RWPE1 (cell line): ENCODE results near the gene RBM47.
A peak's percentile ranks its signal among the peaks of the same experiment; 100 is the strongest.

ENCODE experiments used
- CTCF ChIA-PET: fragments of 350-600 bp; sonication (Branson Sonifier 250); formaldehyde crosslinking; extraction: SDS; loops from one replicate; lab custom pipeline; 2021; lab: Yijun Ruan, JAX
- POLR2A ChIA-PET: fragments of 400-600 bp; formaldehyde crosslinking; extraction: SDS; loops from one replicate; lab custom pipeline; 2020; ENCODE audit warnings: antibody characterized with exemption; ENCODE audit not compliant: low non-redundant PET; lab: Yijun Ruan, JAX
- DNase-seq: peaks from one replicate; pipeline ENCODE4 v3.0.0; 2012; ENCODE audit warnings: low spot score
- H3K27ac ChIP-seq: fragments of 450-650 bp; 2 replicates; pipeline ENCODE4 v1.5.1; 2017
- TF ChIP-seq, protein P1 (sequence below): fragments of 450-650 bp; conservative IDR thresholded peaks from 2 replicates; pipeline ENCODE4 v1.5.1; 2017; ENCODE audit warnings: low read depth, mild to moderate bottlenecking

RBM47 gene

DNA sequence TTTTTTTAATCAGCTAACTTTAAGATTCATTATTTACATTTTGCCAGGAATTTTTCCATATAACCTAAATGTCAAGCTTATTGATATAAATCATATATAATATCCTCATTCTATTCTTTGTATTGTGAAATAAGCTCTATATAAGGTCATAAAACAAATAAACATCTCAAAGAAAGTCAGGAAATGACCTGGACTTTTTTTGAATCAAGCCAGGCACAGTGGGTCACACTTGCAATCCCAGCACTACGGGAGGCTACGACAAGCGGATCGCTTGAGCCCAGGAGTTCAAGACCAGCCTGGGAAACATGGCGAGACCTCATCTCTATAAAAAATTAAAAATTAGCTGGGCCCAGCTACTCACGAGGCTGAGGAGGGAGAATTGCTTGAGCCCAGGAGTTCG, 88.9 kb downstream of the RBM47 start:
- H3K27ac ChIP-seq, result no peak overlapping the region
- DNase-seq, result no peak
- ChIA-PET CTCF (no interaction called here), POLR2A (no interaction called here)
- TF ChIP-seq, protein P1, sequence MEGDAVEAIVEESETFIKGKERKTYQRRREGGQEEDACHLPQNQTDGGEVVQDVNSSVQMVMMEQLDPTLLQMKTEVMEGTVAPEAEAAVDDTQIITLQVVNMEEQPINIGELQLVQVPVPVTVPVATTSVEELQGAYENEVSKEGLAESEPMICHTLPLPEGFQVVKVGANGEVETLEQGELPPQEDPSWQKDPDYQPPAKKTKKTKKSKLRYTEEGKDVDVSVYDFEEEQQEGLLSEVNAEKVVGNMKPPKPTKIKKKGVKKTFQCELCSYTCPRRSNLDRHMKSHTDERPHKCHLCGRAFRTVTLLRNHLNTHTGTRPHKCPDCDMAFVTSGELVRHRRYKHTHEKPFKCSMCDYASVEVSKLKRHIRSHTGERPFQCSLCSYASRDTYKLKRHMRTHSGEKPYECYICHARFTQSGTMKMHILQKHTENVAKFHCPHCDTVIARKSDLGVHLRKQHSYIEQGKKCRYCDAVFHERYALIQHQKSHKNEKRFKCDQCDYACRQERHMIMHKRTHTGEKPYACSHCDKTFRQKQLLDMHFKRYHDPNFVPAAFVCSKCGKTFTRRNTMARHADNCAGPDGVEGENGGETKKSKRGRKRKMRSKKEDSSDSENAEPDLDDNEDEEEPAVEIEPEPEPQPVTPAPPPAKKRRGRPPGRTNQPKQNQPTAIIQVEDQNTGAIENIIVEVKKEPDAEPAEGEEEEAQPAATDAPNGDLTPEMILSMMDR, result no peak

DNA sequence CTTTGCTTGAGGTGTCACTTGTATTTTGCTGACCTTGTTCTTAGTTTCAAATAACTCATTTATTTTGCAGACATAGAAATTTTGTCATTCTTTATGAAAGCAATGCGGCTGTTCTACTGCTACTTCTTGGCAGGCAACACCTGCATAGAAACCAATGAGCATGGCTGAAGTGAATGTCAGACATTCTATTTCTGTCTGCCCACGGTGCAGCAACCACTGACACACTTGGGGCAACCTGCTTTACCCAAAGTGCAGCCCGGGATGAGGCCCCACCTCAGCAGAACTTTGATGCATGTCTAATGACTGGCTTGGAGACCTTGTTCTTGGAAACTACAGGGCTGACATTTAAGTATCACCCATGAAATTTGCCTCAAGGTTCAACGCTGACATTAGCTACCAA, 93.6 kb downstream of the RBM47 start:
- ChIA-PET CTCF (no interaction called here), POLR2A (no interaction called here)
- H3K27ac ChIP-seq, result no peak overlapping the region

DNA sequence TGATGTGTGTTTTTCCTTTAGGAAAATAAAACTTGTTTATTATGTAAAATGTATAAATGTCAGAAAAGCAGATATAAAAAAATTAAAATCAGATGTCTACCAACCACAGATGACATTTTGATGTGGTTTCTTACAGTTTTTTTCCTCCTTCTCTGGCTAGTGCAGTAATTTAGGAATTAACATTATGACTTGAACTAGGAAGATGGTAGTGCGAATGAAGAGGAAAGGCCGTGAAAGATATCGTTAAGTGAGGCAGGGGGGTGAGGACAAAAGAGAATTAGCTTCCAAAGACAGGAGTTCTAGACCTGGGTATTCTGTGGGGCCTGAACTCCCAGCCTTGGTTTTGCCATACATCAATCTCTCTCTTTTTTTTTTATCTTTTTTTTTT, 98.0 kb downstream of the RBM47 start:
- CTCF ChIA-PET, result no interaction called here
- TF ChIP-seq, protein P1, result no peak
- no peak for DNase-seq
- POLR2A ChIA-PET, result no interaction called here
- H3K27ac ChIP-seq, result no peak overlapping the region

More for the DNA sequence above, 93.6 kb downstream of the RBM47 start:
- TF ChIP-seq, protein P1, result no peak
- DNase-seq, result no peak

DNA sequence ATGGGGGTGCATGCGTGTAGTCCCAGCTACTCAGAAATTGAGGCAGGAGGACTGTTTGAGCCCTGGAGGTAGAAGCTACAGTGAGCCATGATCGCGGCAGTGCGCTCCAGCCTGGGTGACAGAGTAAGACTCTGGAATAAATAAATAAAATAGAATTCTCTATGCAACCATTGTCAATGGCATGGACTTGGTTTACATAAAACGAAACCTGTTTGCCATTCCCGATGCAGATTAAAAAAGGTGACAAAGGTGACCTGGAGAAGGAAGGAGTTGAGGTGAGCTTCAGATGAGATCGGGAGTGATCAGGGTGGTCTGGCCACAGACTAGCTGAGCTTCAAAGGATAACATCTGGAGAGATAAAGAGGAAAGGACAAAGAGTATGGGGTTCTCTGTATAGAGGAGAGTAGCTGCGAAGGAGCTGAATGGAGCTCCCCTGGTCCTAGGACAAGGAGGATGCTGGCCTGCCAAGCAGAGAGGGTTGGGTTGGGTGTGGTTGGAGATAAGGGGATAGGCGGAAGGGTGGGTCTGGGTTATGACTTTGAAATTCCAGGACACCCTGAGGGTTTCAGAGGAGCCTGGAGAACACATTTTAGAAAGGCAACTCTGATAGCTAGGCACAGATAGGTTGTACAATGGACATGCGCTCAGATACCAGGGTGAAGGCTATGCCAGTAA, 98.6 kb downstream of the RBM47 start:
- ChIA-PET CTCF (no interaction called here), POLR2A (interaction anchor here (0.6 kb wide), 1 partner anchor 253 kb away, joined by 4 read pairs; no protein-coding TSS in a partner anchor)
- H3K27ac ChIP-seq, result no peak overlapping the region
- DNase-seq, result no peak
- TF ChIP-seq, protein P1, result no peak

DNA sequence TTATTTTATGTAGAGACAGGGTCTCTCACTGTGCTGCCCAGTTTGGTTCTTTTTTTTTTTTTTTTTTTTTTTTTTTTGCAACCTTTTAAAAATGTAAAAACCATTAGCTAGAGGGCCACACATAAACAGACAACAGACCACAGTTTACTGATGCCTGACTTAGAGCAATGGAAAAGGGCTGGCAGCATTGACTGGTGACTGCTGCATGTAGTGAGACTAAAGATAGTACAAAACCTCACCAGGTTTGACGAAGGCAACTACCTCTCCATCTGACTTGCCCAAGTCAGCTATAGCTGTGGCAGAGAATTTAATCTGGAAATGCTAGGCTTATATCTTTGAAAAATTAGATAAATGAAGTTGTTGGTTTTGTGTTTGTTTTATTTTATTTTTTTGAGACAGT, 102.9 kb downstream of the RBM47 start:
- POLR2A ChIA-PET, result no interaction called here
- DNase-seq, result no peak
- TF ChIP-seq, protein P1, result no peak
- CTCF ChIA-PET, result no interaction called here
- no peak overlapping the region for H3K27ac ChIP-seq

DNA sequence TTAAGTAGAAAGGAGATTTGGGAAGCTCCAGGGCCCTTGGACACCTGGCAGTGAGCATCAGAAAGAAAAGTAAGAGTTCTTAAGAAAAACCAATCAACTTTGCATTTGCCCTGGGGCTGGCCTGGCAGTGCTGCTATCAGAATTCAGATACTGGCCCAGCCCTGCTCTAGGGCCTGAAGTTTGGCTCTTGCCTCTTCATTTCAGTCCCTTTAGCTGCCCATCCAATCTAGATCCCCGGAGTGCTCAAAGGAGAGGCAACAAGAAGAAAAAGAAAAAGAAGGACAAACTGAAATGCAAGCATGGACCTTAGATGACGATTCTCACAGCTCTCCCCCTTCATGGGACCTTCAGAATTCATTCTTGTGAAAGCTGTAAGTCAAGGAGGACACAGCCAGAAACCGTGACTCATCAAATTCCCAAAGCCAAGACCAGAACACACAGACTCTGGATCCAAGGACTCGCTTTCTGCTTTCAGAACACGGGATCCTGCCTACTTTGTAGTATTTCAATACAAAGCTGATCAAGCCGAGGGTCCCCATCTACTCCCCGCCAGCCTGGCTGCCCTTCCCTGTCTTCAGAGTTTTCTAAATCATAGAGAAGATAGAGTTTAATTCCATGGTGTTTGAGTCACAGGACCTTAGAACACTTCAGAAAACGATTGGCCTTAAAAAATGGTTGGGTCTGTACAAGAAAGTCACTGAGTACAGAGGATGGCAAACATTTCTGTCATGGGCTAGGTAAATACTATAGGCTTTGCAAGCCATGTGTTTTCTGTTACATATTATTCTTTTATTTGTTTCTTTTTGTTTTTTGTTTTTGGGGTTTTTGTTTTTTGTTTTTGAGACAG, 103.7 kb downstream of the RBM47 start:
- peak; percentile 47 for DNase-seq
- TF ChIP-seq, protein P1, result no peak
- H3K27ac ChIP-seq, result peak overlapping the region; percentile 38; the same call in 1 of the 2 replicates
- ChIA-PET CTCF (no interaction called here), POLR2A (no interaction called here)
